H1 (cell line): ENCODE measurements around the gene DPYD. TPM values are rescaled to one million over a fixed set of nuclear protein-coding genes. Genes with fewer than 3 reads are reported as not detected.

Source experiments
- CTCF ChIA-PET: fragments of 300-600 bp; sonication (Branson Sonifier 250); formaldehyde crosslinking; loops from one replicate; lab custom pipeline; 2021; ENCODE audit not compliant: partially characterized antibody; lab: Charles Lee
- POLR2A ChIA-PET: fragments of 300-600 bp; sonication (Branson Sonifier 250); formaldehyde crosslinking; loops from one replicate; lab custom pipeline; 2021; ENCODE audit warnings: inconsistent platforms; ENCODE audit not compliant: partially characterized antibody; lab: Charles Lee
- DNase-seq, 2 experiments: peaks; one replicate each; pipeline versions ENCODE4 v3.0.0 to v3.0.0-alpha.2; 2010 to 2022; ENCODE audit warnings: low spot score in 2 of 2, low read depth in 1 of 2, mixed read lengths in 1 of 2
- FAIRE-seq: peaks from 2 replicates; lab custom pipeline; 2011; peaks lifted over from hg19 to GRCh38; lab: Jason Lieb, UNC
- H2AFZ ChIP-seq: 2 replicates; pipeline ENCODE4 v1.8.1; 2012; ENCODE audit warnings: low read length, inconsistent platforms
- H2AK5ac ChIP-seq: 2 replicates; pipeline ENCODE4 v1.6.1; 2013; ENCODE audit warnings: low read depth, low read length
- H2BK120ac ChIP-seq: replicated peaks from 2 replicates; pipeline ENCODE3; 2013; ENCODE audit warnings: low read depth, low read length, inconsistent platforms
- H2BK12ac ChIP-seq: 2 replicates; pipeline ENCODE4 v1.6.1; 2013; ENCODE audit warnings: low read depth, low read length
- H2BK15ac ChIP-seq: 2 replicates; pipeline ENCODE4 v1.6.1; 2013; ENCODE audit warnings: low read length
- H2BK20ac ChIP-seq: 2 replicates; pipeline ENCODE4 v1.6.1; 2013; ENCODE audit warnings: low read length
- H2BK5ac ChIP-seq: 2 replicates; pipeline ENCODE4 v1.6.1; 2013; ENCODE audit warnings: low read depth, low read length
- H3K14ac ChIP-seq: 2 replicates; pipeline ENCODE4 v1.6.1; 2013; ENCODE audit warnings: inconsistent platforms; ENCODE audit not compliant: insufficient read length
- H3K18ac ChIP-seq: 2 replicates; pipeline ENCODE4 v1.6.1; 2013; ENCODE audit warnings: low read length; ENCODE audit errors: extremely low read depth
- H3K23ac ChIP-seq: 2 replicates; pipeline ENCODE4 v1.6.1; 2013; ENCODE audit warnings: inconsistent platforms; ENCODE audit not compliant: insufficient read length
- H3K23me2 ChIP-seq: 2 replicates; pipeline ENCODE4 v1.6.1; 2013; ENCODE audit warnings: low read depth, low read length
- H3K27ac ChIP-seq: 2 replicates; pipeline ENCODE4 v1.6.1; 2011; ENCODE audit warnings: low read depth, low read length, inconsistent platforms
- H3K27me3 ChIP-seq, 4 experiments: replicated peaks in 1 of 4; 1 replicate in 1 of 4; 2 replicates in 3 of 4; pipeline versions ENCODE4 v1.6.1 to v1.8.1; 2011 to 2013; ENCODE audit warnings: low read length in 3 of 4, mild to moderate bottlenecking in 3 of 4, inconsistent platforms in 2 of 4, mixed read lengths in 2 of 4, moderate library complexity in 1 of 4; ENCODE audit not compliant: control insufficient read depth in 3 of 4, insufficient read depth in 3 of 4; ENCODE audit errors: extremely low read depth in 1 of 4
- H3K36me3 ChIP-seq, 4 experiments: 2 replicates each; pipeline versions ENCODE4 v1.6.1 to v1.8.1; 2011 to 2013; ENCODE audit warnings: mild to moderate bottlenecking in 4 of 4, low read length in 3 of 4, moderate library complexity in 2 of 4, control low read depth in 1 of 4, inconsistent platforms in 1 of 4; ENCODE audit not compliant: insufficient read depth in 4 of 4, control insufficient read depth in 2 of 4
- H3K4ac ChIP-seq: replicated peaks from 2 replicates; pipeline ENCODE3; 2013; ENCODE audit warnings: low read length, low read depth, mixed read lengths, inconsistent platforms; ENCODE audit not compliant: insufficient read length
- H3K4me1 ChIP-seq, 4 experiments: replicated peaks in 1 of 4; 1 replicate in 1 of 4; 2 replicates in 3 of 4; pipeline versions ENCODE4 v1.6.1 to v1.8.1; 2011 to 2013; ENCODE audit warnings: low read length in 3 of 4, inconsistent platforms in 2 of 4, mixed read lengths in 1 of 4; ENCODE audit not compliant: insufficient read depth in 4 of 4, control insufficient read depth in 3 of 4
- H3K4me2 ChIP-seq, 2 experiments: 2 replicates each; pipeline versions ENCODE4 v1.6.1 to v1.8.1; 2011 to 2013; ENCODE audit warnings: low read depth in 2 of 2, low read length in 2 of 2, control low read depth in 1 of 2, inconsistent platforms in 1 of 2, mild to moderate bottlenecking in 1 of 2; ENCODE audit not compliant: insufficient read depth in 1 of 2
- H3K4me3 ChIP-seq, 4 experiments: fragments of 200-600, 300-600 bp in 1 of 4; sonication (generic), shearing (Covaris generic), sonication (Bioruptor Twin) in 1 of 4; 2 replicates each; pipeline versions ENCODE4 v1.5.1 to v1.8.1; 2011 to 2016; ENCODE audit warnings: low read length in 4 of 4, low read depth in 3 of 4, control low read depth in 2 of 4, inconsistent platforms in 2 of 4, mild to moderate bottlenecking in 2 of 4, mixed read lengths in 1 of 4, moderate library complexity in 1 of 4; ENCODE audit not compliant: insufficient read depth in 2 of 4; ENCODE audit errors: extremely low read depth in 1 of 4
- H3K56ac ChIP-seq: replicated peaks from 2 replicates; pipeline ENCODE3; 2013; ENCODE audit warnings: low read depth, mild to moderate bottlenecking, mixed read lengths, low read length, inconsistent platforms; ENCODE audit not compliant: insufficient read length
- H3K79me1 ChIP-seq: 2 replicates; pipeline ENCODE4 v1.6.1; 2013; ENCODE audit warnings: low read depth, low read length, control low read depth
- H3K79me2 ChIP-seq, 2 experiments: 2 replicates each; pipeline versions ENCODE4 v1.6.1 to v1.8.1; 2012 to 2013; ENCODE audit warnings: low read length in 2 of 2, mild to moderate bottlenecking in 2 of 2, inconsistent platforms in 1 of 2; ENCODE audit not compliant: insufficient read depth in 2 of 2, control insufficient read depth in 1 of 2
- H3K9ac ChIP-seq, 4 experiments: replicated peaks in 1 of 4; 1 replicate in 1 of 4; 2 replicates in 3 of 4; pipeline versions ENCODE4 v1.6.1 to v1.8.1; 2011 to 2013; ENCODE audit warnings: low read depth in 3 of 4, low read length in 3 of 4, control low read depth in 2 of 4, mild to moderate bottlenecking in 2 of 4, moderate library complexity in 2 of 4, inconsistent platforms in 1 of 4; ENCODE audit errors: extremely low read depth in 1 of 4
- H3K9me3 ChIP-seq, 2 experiments: 2 replicates each; pipeline versions ENCODE4 v1.6.1 to v1.8.1; 2012 to 2013; ENCODE audit warnings: mild to moderate bottlenecking in 2 of 2, moderate library complexity in 2 of 2, control low read depth in 1 of 2, inconsistent platforms in 1 of 2, low read depth in 1 of 2, low read length in 1 of 2, mixed read lengths in 1 of 2; ENCODE audit not compliant: insufficient read depth in 2 of 2
- H4K20me1 ChIP-seq, 2 experiments: replicated peaks in 1 of 2; 2 replicates each; pipeline versions ENCODE3 to v1.8.1; 2011 to 2013; ENCODE audit warnings: inconsistent platforms in 2 of 2, low read length in 2 of 2, mild to moderate bottlenecking in 1 of 2; ENCODE audit not compliant: insufficient read depth in 2 of 2, control insufficient read depth in 1 of 2
- H4K5ac ChIP-seq: 2 replicates; pipeline ENCODE4 v1.6.1; 2013; ENCODE audit warnings: low read length, low read depth, mixed read lengths, inconsistent platforms; ENCODE audit not compliant: insufficient read length
- H4K8ac ChIP-seq: 2 replicates; pipeline ENCODE4 v1.8.0; 2013; ENCODE audit warnings: mild to moderate bottlenecking, moderate library complexity, low read length, inconsistent platforms; ENCODE audit not compliant: insufficient read depth; ENCODE audit errors: extremely low read depth
- H4K91ac ChIP-seq: replicated peaks from 2 replicates; pipeline ENCODE3; 2013; ENCODE audit warnings: low read length, mixed read lengths, inconsistent platforms; ENCODE audit not compliant: insufficient read length
- ATF3 ChIP-seq: IDR thresholded peaks from 2 replicates; pipeline ENCODE4 v1.6.1; 2011; ENCODE audit warnings: low read depth, mild to moderate bottlenecking, low read length; ENCODE audit not compliant: insufficient read depth
- CEBPB ChIP-seq: IDR thresholded peaks from 2 replicates; pipeline ENCODE4 v1.6.1; 2012; ENCODE audit warnings: low read depth, low read length
- CREB1 ChIP-seq: IDR thresholded peaks from 2 replicates; pipeline ENCODE4 v1.6.1; 2012; ENCODE audit warnings: inconsistent platforms
- CTBP2 ChIP-seq: IDR thresholded peaks from 2 replicates; pipeline ENCODE4 v1.7.0; 2011; ENCODE audit warnings: borderline replicate concordance, mild to moderate bottlenecking, moderate library complexity, mixed read lengths, low read length; ENCODE audit not compliant: insufficient read depth, insufficient read length
- JUND ChIP-seq: IDR thresholded peaks from 2 replicates; pipeline ENCODE4 v1.6.1; 2011; ENCODE audit warnings: mild to moderate bottlenecking, improper control_type of control experiment, low read length
- KDM4A ChIP-seq: IDR thresholded peaks from one replicate; pipeline ENCODE4 v1.7.1; 2012; ENCODE audit warnings: low read depth, mild to moderate bottlenecking, moderate library complexity, low read length, inconsistent platforms; ENCODE audit not compliant: severe bottlenecking
- NANOG ChIP-seq: IDR thresholded peaks from 2 replicates; pipeline ENCODE4 v1.6.1; 2011; ENCODE audit warnings: low read length, low read depth, mild to moderate bottlenecking, inconsistent platforms; ENCODE audit not compliant: insufficient read depth, poor library complexity, severe bottlenecking
- POLR2A ChIP-seq, 2 experiments: IDR thresholded peaks; 1 replicate in 1 of 2; 2 replicates in 1 of 2; pipeline ENCODE4 v1.6.1; 2011; ENCODE audit warnings: low read depth in 2 of 2, low read length in 2 of 2, mild to moderate bottlenecking in 2 of 2; ENCODE audit errors: control extremely low read depth in 1 of 2
- RNF2 ChIP-seq: fragments of 200-900, 300-1000 bp; sonication (generic); IDR thresholded peaks from 2 replicates; pipeline ENCODE4 v1.7.1; 2016; ENCODE audit warnings: borderline replicate concordance, low read depth, mild to moderate bottlenecking, antibody characterized with exemption, low read length; ENCODE audit not compliant: poor library complexity, severe bottlenecking; ENCODE audit errors: missing control alignments
- SIRT6 ChIP-seq: IDR thresholded peaks from one replicate; pipeline ENCODE4 v1.7.1; 2012; ENCODE audit warnings: low read length, inconsistent platforms
- SIX5 ChIP-seq: IDR thresholded peaks from 2 replicates; pipeline ENCODE4 v1.6.1; 2011; ENCODE audit warnings: mild to moderate bottlenecking, low read depth, low read length
- TBP ChIP-seq: IDR thresholded peaks from 2 replicates; pipeline ENCODE4 v1.6.1; 2011; ENCODE audit warnings: low read depth, low read length, improper control_type of control experiment
- WGBS, 2 experiments: shearing (Covaris generic) in 1 of 2; methylation state at CpG; one replicate each; pipeline versions ENCODE4 v1.1.6 to v1.1.7; 2013 to 2015; ENCODE audit warnings: low lambda C conversion rate in 2 of 2, mixed read lengths in 2 of 2, inconsistent platforms in 1 of 2, low coverage in 1 of 2, missing lambda C conversion rate in 1 of 2; ENCODE audit not compliant: insufficient replicate concordance in 2 of 2, insufficient coverage in 1 of 2, insufficient read length in 1 of 2; ENCODE audit errors: extremely low coverage in 1 of 2, missing lambda C conversion rate in 1 of 2; 5-methylcytosine and 5-hydroxymethylcytosine counted together
- polyA plus RNA-seq, 7 experiments: library from polyadenylated mRNA; depleted of rRNA in 3 of 7; stranded (reverse) in 5 of 7; unstranded in 2 of 7; fragments of >200 nt in 5 of 7; fragments of 200-250 nt in 2 of 7; gene quantifications; 1 replicate in 5 of 7; 2 replicates in 1 of 7; 4 replicates in 1 of 7; pipeline versions ENCODE4 v1.2.1 to v1.2.3, GENCODE V29; 2011 to 2013; ENCODE audit warnings: missing spikeins in 2 of 7, mixed read lengths in 2 of 7
- total RNA-seq: library from RNA; stranded (reverse); fragmentation: NEBNext Ultra II Directional; extraction: Animal tissue kit (Norgen Biotek cat#: 25700); gene quantifications from 2 replicates; pipeline ENCODE4 v1.2.1, GENCODE V29; 2021
- TF ChIP-seq, protein P1 (sequence below): IDR thresholded peaks from 2 replicates; pipeline ENCODE4 v1.6.1; 2011; ENCODE audit warnings: low read length, improper control_type of control experiment

Gene DPYD
- total and polyA plus RNA-seq, 2 of the 8 experiments (the other 6 are each of a cell fraction or from before 2014, with no cell fraction given): 0.29 to 0.73 TPM

DNA sequence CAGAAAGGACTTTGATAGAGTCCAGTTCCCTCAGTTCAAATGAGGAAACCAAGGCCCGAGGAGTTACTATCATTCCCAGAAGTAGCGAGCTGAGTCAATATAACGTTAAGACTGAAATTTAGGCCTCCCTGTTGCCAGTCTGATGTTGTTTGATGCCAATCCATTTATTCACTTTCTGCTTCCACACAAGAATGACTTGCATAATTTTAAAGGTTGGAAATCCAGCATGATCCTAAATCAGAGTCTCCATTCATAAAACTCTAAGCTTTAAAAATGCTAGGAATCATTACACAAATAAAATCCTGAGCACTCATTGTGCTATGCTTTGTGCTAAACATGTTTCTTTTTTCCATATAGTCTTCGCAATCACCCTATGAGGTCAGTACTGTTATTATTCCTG, 784.9 kb downstream of the DPYD start:
- no peak overlapping the region for H4K8ac ChIP-seq
- H3K27ac ChIP-seq: no peak overlapping the region
- no peaks in the 10 kb centered on the region for H3K79me2 ChIP-seq
- H3K27me3 ChIP-seq: no peaks in the 10 kb centered on the region
- DNase-seq: no peak
- no peak overlapping the region for H3K14ac ChIP-seq
- H3K56ac ChIP-seq: no peak overlapping the region
- H2BK20ac ChIP-seq: no peak overlapping the region
- H3K4me3 ChIP-seq: no peak overlapping the region
- H2AK5ac ChIP-seq: no peak overlapping the region
- H2BK12ac ChIP-seq: no peak overlapping the region
- peaks cover 0 to 5% (median 1%) of the 10 kb centered on the region in 4 experiments; a peak in 2 of 7 replicates for H3K4me1 ChIP-seq
- POLR2A ChIA-PET: no interaction called here
- no peak overlapping the region for H3K4me2 ChIP-seq
- no peak overlapping the region for H4K91ac ChIP-seq
- no peak overlapping the region for H3K23ac ChIP-seq
- no peaks in the 10 kb centered on the region for H4K20me1 ChIP-seq
- no peak overlapping the region for H3K18ac ChIP-seq
- no peak overlapping the region for H2AFZ ChIP-seq
- H4K5ac ChIP-seq: no peak overlapping the region
- no peak overlapping the region for H3K4ac ChIP-seq
- no peak for FAIRE-seq
- 91% methylated on average over 4 of the region's 4 CpGs; no CpG with 5 or more reads in 1 of the 2 experiments for WGBS, 2 experiments
- TF ChIP-seq CTBP2 (no peak), TBP (no peak), KDM4A (no peak), JUND (no peak), CEBPB (no peak), POLR2A (IDR thresholded peaks at IDR 0.05; ENCODE audit: control extremely low read depth in 1 of 2, low read depth in 2 of 2, low read length in 2 of 2) (no peak), SIX5 (no peak), SIRT6 (no peak), CREB1 (no peak), NANOG (no peak), ATF3 (no peak), RNF2 (no peak)
- TF ChIP-seq, protein P1, sequence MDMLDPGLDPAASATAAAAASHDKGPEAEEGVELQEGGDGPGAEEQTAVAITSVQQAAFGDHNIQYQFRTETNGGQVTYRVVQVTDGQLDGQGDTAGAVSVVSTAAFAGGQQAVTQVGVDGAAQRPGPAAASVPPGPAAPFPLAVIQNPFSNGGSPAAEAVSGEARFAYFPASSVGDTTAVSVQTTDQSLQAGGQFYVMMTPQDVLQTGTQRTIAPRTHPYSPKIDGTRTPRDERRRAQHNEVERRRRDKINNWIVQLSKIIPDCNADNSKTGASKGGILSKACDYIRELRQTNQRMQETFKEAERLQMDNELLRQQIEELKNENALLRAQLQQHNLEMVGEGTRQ: no peak
- no peaks in the 10 kb centered on the region for H3K36me3 ChIP-seq
- H3K23me2 ChIP-seq: no peaks in the 10 kb centered on the region
- H3K79me1 ChIP-seq: no peaks in the 10 kb centered on the region
- H3K9me3 ChIP-seq: no peaks in the 10 kb centered on the region
- no peak overlapping the region for H3K9ac ChIP-seq
- no peak overlapping the region for H2BK5ac ChIP-seq
- no peak overlapping the region for H2BK120ac ChIP-seq
- H2BK15ac ChIP-seq: no peak overlapping the region
- CTCF ChIA-PET: interaction anchor here (0.8 to 1.6 kb wide), 3 partner anchors 12 to 429 kb away, joined by 3 to 4 read pairs (median 3); no protein-coding TSS in a partner anchor
